Gastrocnemius medialis (tissue), 4 donors: ENCODE results near the gene ENHO.

ENCODE experiments used
- POLR2A ChIP-seq, 2 donors: fragments of 450-650 bp; IDR thresholded peaks; one replicate each; pipeline ENCODE4 v1.6.1; 2017; ENCODE audit warnings: antibody characterized with exemption in 2 of 2, mild to moderate bottlenecking in 2 of 2, moderate library complexity in 2 of 2
- TF ChIP-seq, protein P1 (sequence below), 5 experiments: fragments of 450-650 bp in 3 of 5; fragments of 200-600 bp in 2 of 5; sonication (generic) in 2 of 5; IDR thresholded peaks in 4 of 5; conservative IDR thresholded peaks in 1 of 5; 1 replicate in 4 of 5; 2 replicates in 1 of 5; pipeline ENCODE4 v1.5.1; 2016 to 2019; ENCODE audit warnings: antibody characterized with exemption in 5 of 5, mild to moderate bottlenecking in 3 of 5, moderate library complexity in 3 of 5

DNA sequence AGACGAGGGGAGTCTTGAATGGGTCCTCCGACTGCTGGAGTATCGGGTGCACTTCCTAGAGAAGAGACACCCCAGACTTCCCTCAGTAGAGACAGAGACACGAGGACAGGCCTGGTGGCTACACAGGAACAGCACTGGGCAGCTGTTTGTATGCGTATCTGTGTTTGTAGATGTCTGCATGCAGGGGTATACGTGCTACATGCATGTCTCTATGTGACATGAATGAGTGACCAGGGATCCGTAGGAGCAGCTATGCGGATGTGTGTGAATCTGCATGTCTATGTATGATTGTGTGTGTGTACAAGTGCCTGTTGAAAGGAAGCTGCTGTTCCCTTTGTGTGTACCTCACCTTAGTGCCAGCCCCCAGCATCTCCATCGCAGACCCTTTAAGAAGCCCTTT lies 35.6 kb upstream of the ENHO start:
- TF ChIP-seq, protein P1, sequence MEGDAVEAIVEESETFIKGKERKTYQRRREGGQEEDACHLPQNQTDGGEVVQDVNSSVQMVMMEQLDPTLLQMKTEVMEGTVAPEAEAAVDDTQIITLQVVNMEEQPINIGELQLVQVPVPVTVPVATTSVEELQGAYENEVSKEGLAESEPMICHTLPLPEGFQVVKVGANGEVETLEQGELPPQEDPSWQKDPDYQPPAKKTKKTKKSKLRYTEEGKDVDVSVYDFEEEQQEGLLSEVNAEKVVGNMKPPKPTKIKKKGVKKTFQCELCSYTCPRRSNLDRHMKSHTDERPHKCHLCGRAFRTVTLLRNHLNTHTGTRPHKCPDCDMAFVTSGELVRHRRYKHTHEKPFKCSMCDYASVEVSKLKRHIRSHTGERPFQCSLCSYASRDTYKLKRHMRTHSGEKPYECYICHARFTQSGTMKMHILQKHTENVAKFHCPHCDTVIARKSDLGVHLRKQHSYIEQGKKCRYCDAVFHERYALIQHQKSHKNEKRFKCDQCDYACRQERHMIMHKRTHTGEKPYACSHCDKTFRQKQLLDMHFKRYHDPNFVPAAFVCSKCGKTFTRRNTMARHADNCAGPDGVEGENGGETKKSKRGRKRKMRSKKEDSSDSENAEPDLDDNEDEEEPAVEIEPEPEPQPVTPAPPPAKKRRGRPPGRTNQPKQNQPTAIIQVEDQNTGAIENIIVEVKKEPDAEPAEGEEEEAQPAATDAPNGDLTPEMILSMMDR (IDR thresholded peaks at IDR 0.05 in 4 of 5, conservative IDR thresholded peaks at IDR 0.05 in 1 of 5): no peak
- TF ChIP-seq POLR2A (IDR thresholded peaks at IDR 0.05): no peak
